OCI-LY7 (cell line): ENCODE data around the gene ATP5F1D. TPM values are rescaled to one million over a fixed set of nuclear protein-coding genes. Genes with fewer than 3 reads are reported as not detected.

Source experiments
- BruUV-seq: library from RNA; stranded (reverse); fragments of 400-500 nt; replicated peaks from 2 replicates; lab custom pipeline; 2021; lab: Mats Ljungman, UMichigan
- CTCF ChIA-PET: fragments of 300-600 bp; sonication (Branson Sonifier 250); formaldehyde crosslinking; loops from one replicate; lab custom pipeline; 2022; ENCODE audit warnings: antibody characterized with exemption; ENCODE audit not compliant: unreplicated experiment; lab: Charles Lee
- POLR2A ChIA-PET: fragments of 300-600 bp; sonication (Branson Sonifier 250); formaldehyde crosslinking; loops from one replicate; lab custom pipeline; 2022; ENCODE audit warnings: antibody characterized with exemption; lab: Charles Lee
- DNase-seq: peaks from one replicate; pipeline ENCODE4 v3.0.0-alpha.2; 2015; ENCODE audit warnings: low spot score
- H2AFZ ChIP-seq: fragments of 200-600 bp; sonication (generic), shearing (Covaris generic); 2 replicates; pipeline ENCODE4 v1.6.1; 2014; ENCODE audit warnings: mild to moderate bottlenecking, antibody characterized with exemption, low read length, moderate library complexity
- H3K27ac ChIP-seq: fragments of 200-600 bp; sonication (generic); 2 replicates; pipeline ENCODE4 v1.5.1; 2014; ENCODE audit warnings: mixed run types, low read depth, mild to moderate bottlenecking, moderate library complexity, low read length, inconsistent platforms; ENCODE audit not compliant: poor library complexity, severe bottlenecking
- H3K36me3 ChIP-seq: fragments of 200-600 bp; sonication (generic); 2 replicates; pipeline ENCODE4 v1.6.1; 2014; ENCODE audit warnings: mild to moderate bottlenecking, antibody characterized with exemption, low read length, moderate library complexity, mixed read lengths; ENCODE audit not compliant: insufficient read depth
- H3K4me1 ChIP-seq: fragments of 200-600 bp; sonication (generic); 2 replicates; pipeline ENCODE4 v1.5.1; 2014; ENCODE audit warnings: mild to moderate bottlenecking, low read length; ENCODE audit not compliant: insufficient read depth, poor library complexity, severe bottlenecking
- H3K4me2 ChIP-seq: fragments of 200-600 bp; sonication (generic); 2 replicates; pipeline ENCODE4 v1.6.1; 2014; ENCODE audit warnings: mild to moderate bottlenecking, low read length
- H3K4me3 ChIP-seq: fragments of 200-600 bp; sonication (generic); 2 replicates; pipeline ENCODE4 v1.5.1; 2014; ENCODE audit warnings: mild to moderate bottlenecking, low read depth, low read length; ENCODE audit not compliant: poor library complexity, severe bottlenecking
- H3K79me2 ChIP-seq: fragments of 200-600 bp; sonication (generic); 2 replicates; pipeline ENCODE4 v1.6.1; 2016; ENCODE audit warnings: low read depth, mild to moderate bottlenecking, low read length, moderate library complexity, mixed read lengths; ENCODE audit not compliant: insufficient read depth
- H3K9me2 ChIP-seq: fragments of 200-600 bp; sonication (generic); 2 replicates; pipeline ENCODE4 v1.6.1; 2016; ENCODE audit warnings: mild to moderate bottlenecking, low read length, mixed read lengths; ENCODE audit not compliant: insufficient read depth
- H3K9me3 ChIP-seq: fragments of 200-600 bp; sonication (generic); 2 replicates; pipeline ENCODE4 v1.6.1; 2014; ENCODE audit warnings: mild to moderate bottlenecking, mixed run types, low read length, mixed read lengths
- H4K20me1 ChIP-seq: fragments of 200-600 bp; sonication (generic); 2 replicates; pipeline ENCODE4 v1.6.1; 2014; ENCODE audit warnings: mild to moderate bottlenecking, antibody characterized with exemption, low read length, moderate library complexity, mixed read lengths; ENCODE audit not compliant: insufficient read depth
- EZH2phosphoT487 ChIP-seq: fragments of 200-600 bp; sonication (generic); IDR thresholded peaks from 2 replicates; pipeline ENCODE4 v1.6.1; 2018; ENCODE audit warnings: low read depth, borderline replicate concordance, mild to moderate bottlenecking, mixed run types, antibody characterized with exemption, low read length, moderate library complexity, mixed read lengths
- intact Hi-C: fragments of 100-400 bp; cut with micrococcal nuclease; formaldehyde crosslinking; loops from one replicate; pipeline ENCODE4 v1.10.0; 2022; ENCODE audit not compliant: unreplicated experiment
- total RNA-seq, 2 experiments: library from RNA; depleted of rRNA in 1 of 2; stranded (reverse); fragments of >200 nt in 1 of 2; shearing (Covaris generic) in 1 of 2; gene quantifications; 2 replicates each; pipeline ENCODE4 v1.2.3, GENCODE V29; 2014 to 2022
- TF ChIP-seq, protein P1 (sequence below): fragments of 200-600 bp; sonication (generic); conservative IDR thresholded peaks from 2 replicates; pipeline ENCODE4 v1.5.1; 2014; ENCODE audit warnings: mild to moderate bottlenecking, antibody characterized with exemption, low read length, moderate library complexity, mixed read lengths

Gene ATP5F1D
- total RNA-seq, 2 experiments from 2014 or later = 51.8 to 266 TPM

DNA sequence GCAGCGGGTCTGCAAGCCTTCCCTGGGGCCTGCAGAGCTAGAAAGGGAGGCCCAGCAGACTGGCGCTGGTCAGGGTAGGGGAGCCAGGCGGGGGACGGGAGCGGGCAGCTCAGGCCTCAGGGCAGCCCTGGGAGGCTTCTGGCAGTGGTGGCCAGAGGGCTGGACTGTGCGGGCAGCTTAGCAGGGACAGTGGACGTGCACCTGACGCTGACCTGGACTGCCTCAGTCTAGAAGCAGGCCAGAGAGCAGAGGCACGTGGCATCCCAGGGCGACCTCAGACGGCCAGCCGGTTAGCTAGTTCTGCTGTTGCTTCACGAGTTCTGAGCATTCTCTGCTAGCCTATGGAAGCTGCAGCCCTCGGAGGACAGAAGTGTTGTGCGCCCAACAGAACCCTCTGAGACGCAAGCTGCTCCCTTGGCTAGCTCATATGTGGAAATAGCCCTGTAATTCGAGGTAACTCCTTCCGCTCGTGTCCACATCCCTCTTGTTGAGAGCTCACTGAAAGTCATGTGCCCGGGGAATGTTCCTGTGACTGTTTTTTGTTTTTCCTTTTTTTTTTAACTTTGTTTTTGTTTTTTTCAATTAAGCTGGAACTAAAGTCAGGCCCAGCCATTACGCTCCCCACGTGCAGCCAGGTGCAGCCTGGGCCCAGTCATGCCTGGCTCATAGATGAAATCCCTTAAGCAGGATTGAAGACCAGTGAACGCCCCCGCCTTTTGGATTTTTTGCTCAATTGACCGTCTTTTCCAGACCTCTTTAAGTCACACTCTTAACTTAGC, 31.9 kb downstream of the ATP5F1D start:
- DNase-seq = no peak
- ChIA-PET CTCF (no interaction called here), POLR2A (interaction anchor here (0.6 to 1.0 kb wide), 2 partner anchors 76 to 316 kb away, joined by 3 to 6 read pairs; no protein-coding TSS in a partner anchor)
- Histone ChIP-seq H3K4me3 (peak overlapping the region; percentile 95), H2AFZ (no peak overlapping the region), H3K9me3 (no peaks in the 10 kb centered on the region), H3K79me2 (peaks cover 63% of the 10 kb centered on the region), H3K36me3 (peaks cover 80% of the 10 kb centered on the region), H3K4me2 (peak overlapping the region; percentile 100), H3K9me2 (no peaks in the 10 kb centered on the region), H3K27ac (peak overlapping the region; percentile 92), H4K20me1 (peaks cover 3% of the 10 kb centered on the region; the same call in 1 of the 2 replicates), H3K4me1 (peaks cover 61% of the 10 kb centered on the region)
- intact Hi-C loops = no loop called here
- no peak for TF ChIP-seq EZH2phosphoT487
- TF ChIP-seq, protein P1, sequence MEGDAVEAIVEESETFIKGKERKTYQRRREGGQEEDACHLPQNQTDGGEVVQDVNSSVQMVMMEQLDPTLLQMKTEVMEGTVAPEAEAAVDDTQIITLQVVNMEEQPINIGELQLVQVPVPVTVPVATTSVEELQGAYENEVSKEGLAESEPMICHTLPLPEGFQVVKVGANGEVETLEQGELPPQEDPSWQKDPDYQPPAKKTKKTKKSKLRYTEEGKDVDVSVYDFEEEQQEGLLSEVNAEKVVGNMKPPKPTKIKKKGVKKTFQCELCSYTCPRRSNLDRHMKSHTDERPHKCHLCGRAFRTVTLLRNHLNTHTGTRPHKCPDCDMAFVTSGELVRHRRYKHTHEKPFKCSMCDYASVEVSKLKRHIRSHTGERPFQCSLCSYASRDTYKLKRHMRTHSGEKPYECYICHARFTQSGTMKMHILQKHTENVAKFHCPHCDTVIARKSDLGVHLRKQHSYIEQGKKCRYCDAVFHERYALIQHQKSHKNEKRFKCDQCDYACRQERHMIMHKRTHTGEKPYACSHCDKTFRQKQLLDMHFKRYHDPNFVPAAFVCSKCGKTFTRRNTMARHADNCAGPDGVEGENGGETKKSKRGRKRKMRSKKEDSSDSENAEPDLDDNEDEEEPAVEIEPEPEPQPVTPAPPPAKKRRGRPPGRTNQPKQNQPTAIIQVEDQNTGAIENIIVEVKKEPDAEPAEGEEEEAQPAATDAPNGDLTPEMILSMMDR = no peak
- BruUV-seq = TSS peak; percentile 70

DNA sequence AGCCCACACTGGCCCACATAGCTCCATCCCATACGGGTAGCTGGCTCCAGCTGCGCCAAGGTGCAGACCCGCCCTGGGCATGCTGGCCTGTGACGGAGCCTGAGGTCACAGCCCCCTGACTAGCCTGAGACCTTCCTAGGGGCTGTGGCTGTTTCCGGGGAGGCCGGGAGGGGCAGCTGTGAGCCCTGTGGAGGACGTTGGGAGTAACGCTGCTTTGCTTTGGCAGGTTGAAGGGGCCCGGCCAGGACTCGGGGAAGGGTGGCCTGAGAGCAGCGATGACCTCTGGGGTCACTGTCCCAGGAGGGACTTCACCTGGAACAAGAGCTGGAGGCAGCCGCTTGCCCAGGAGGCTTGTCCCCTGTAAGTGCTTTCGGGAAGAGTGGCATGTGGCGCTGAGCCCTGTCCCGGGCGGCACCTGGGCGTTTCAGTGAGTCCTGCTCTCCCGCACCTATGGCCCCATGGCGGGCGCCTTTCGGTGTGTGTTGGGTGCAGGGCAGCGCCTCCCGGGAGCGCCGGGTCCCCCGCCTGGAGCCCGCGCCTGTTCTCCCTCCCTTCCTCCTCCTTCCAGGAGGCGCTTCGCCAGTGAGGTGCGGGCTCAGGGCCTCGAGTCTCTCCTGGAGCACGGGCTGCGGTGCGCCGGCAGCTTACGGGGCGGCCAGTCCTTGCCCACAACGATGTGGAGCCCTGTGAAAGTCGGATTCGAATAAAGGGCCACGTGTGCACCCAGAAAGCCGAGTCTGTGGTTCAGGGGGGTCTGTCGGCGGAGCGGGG, 32.7 kb downstream of the ATP5F1D start:
- Histone ChIP-seq H3K79me2 (peaks cover 63% of the 10 kb centered on the region), H3K27ac (peak overlapping the region; percentile 92), H3K9me3 (no peaks in the 10 kb centered on the region), H3K4me3 (peak overlapping the region; percentile 95), H3K4me2 (peak overlapping the region; percentile 100), H3K36me3 (peaks cover 88% of the 10 kb centered on the region), H2AFZ (no peak overlapping the region), H4K20me1 (peaks cover 3% of the 10 kb centered on the region; the same call in 1 of the 2 replicates), H3K9me2 (no peaks in the 10 kb centered on the region), H3K4me1 (peaks cover 56% of the 10 kb centered on the region)
- DNase-seq = no peak
- intact Hi-C loops = no loop called here
- ChIA-PET CTCF (no interaction called here), POLR2A (interaction anchor here (0.6 to 1.0 kb wide), 2 partner anchors 75 to 315 kb away, joined by 3 to 6 read pairs; no protein-coding TSS in a partner anchor)
- BruUV-seq = no TSS peak
- TF ChIP-seq, protein P1 = peak; percentile 39; the same call in 1 of the 2 replicates
- TF ChIP-seq EZH2phosphoT487 = no peak
